Smooth muscle cell (in vitro differentiated cells): Measurements from ENCODE around the gene VPS26B. TPM values are rescaled to one million over a fixed set of nuclear protein-coding genes. Genes with fewer than 3 reads are reported as not detected.

ENCODE experiments used
- DNase-seq: peaks from one replicate; lab custom pipeline; 2025; ENCODE audit not compliant: unreplicated experiment; lab: John Stamatoyannopoulos, UW
- H2AFZ ChIP-seq: fragments of 200-600 bp; sonication (generic); 2 replicates; pipeline ENCODE4 v1.6.0; 2016; ENCODE audit warnings: antibody characterized with exemption, low read depth, mild to moderate bottlenecking
- H3F3A ChIP-seq: fragments of 200-600 bp; sonication (generic); 2 replicates; pipeline ENCODE4 v1.6.0; 2017; ENCODE audit warnings: antibody characterized with exemption, low read depth
- H3K27ac ChIP-seq: fragments of 200-600 bp; sonication (generic); 2 replicates; pipeline ENCODE4 v1.5.1; 2016; ENCODE audit warnings: low read depth, mild to moderate bottlenecking
- H3K27me3 ChIP-seq: fragments of 200-600 bp; sonication (generic); 2 replicates; pipeline ENCODE4 v1.6.1; 2016; ENCODE audit warnings: low read depth, mild to moderate bottlenecking
- H3K36me3 ChIP-seq: fragments of 200-600 bp; sonication (generic); 2 replicates; pipeline ENCODE4 v1.5.1; 2016; ENCODE audit warnings: low read depth
- H3K4me1 ChIP-seq: fragments of 200-600 bp; sonication (generic); 2 replicates; pipeline ENCODE4 v1.5.1; 2016; ENCODE audit warnings: low read depth
- H3K4me2 ChIP-seq: fragments of 200-600 bp; sonication (generic); 2 replicates; pipeline ENCODE4 v1.6.0; 2016; ENCODE audit warnings: mild to moderate bottlenecking
- H3K4me3 ChIP-seq: fragments of 200-600 bp; sonication (generic); 2 replicates; pipeline ENCODE4 v1.5.1; 2016; ENCODE audit warnings: mild to moderate bottlenecking
- H3K79me2 ChIP-seq: fragments of 200-600 bp; sonication (generic); 2 replicates; pipeline ENCODE4 v1.6.0; 2016; ENCODE audit warnings: low read depth, mild to moderate bottlenecking
- H3K9ac ChIP-seq: fragments of 200-600 bp; sonication (generic); 2 replicates; pipeline ENCODE4 v1.6.0; 2016; ENCODE audit warnings: low read depth
- H3K9me3 ChIP-seq: fragments of 200-600 bp; sonication (generic); replicated peaks from 2 replicates; pipeline ENCODE4 v1.5.1; 2016; ENCODE audit warnings: low read depth
- H4K20me1 ChIP-seq: fragments of 200-600 bp; sonication (generic); 2 replicates; pipeline ENCODE4 v1.6.0; 2016; ENCODE audit warnings: low read depth
- CTCF ChIP-seq: fragments of 200-600 bp; sonication (generic); IDR thresholded peaks from 2 replicates; pipeline ENCODE4 v1.5.1; 2017; ENCODE audit warnings: borderline replicate concordance, mild to moderate bottlenecking, antibody characterized with exemption; ENCODE audit not compliant: insufficient read depth, poor library complexity, severe bottlenecking
- WGBS: methylation state at CpG from one replicate; pipeline ENCODE4 v1.1.7; 2016; ENCODE audit warnings: low lambda C conversion rate; 5-methylcytosine and 5-hydroxymethylcytosine counted together
- polyA plus RNA-seq: library from polyadenylated mRNA; unstranded; fragments of >200 nt; fragmentation: Nextera tagmentation; extraction: Ambion mirVana; gene quantifications from 2 replicates; pipeline ENCODE4 v1.2.1, GENCODE V29; 2016
- total RNA-seq: library from RNA; depleted of rRNA; stranded (reverse); fragments of >200 nt; gene quantifications from 2 replicates; pipeline ENCODE4 v1.2.3, GENCODE V29; 2014

VPS26B gene
- total and polyA plus RNA-seq, 2 experiments from 2014 or later, result 30.7 to 48.4 TPM

DNA sequence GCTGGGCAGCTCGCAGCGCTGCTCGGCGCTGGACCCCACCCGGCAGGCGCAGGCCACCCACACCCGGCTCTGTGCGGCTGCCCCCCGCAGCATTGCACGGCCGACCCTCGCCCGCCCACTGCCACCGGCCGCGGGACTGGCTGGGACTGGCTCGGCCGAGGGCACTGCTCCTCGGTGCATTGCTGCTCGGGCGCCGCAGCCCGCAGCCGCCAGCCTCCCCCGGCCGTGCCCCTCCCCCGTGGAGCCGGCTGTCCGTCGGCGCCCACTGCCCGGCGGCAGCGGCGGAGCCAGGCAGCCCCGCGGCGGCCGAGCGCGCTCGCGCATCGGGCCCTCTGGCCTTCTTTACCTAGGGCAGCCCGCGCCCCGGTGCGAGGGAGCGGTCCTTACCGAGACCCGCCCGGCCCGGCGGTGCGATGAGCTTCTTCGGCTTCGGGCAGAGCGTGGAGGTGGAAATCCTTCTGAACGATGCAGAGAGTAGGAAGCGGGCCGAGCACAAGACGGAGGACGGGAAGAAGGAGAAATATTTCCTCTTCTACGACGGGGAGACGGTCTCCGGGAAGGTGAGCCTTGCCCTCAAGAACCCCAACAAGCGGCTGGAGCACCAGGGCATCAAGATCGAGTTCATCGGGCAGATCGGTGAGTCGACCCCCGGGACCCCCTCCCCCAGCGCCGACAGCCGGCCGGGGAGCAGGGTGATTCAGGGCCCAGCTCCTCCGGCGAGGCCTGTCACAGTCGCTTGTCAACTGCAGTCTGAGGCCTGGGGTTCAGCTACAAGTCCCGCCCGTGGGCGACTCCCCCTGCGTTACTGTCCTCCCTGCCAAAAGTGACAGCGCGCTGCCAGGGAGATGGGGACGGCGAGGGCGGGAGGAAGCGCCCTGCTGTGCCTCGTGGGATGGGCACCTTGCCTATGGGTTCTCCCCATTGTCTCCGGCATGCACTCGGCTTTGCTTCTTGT is 516 bp downstream of the VPS26B start:
- H3K79me2 ChIP-seq, result peaks cover 71% of the 10 kb centered on the region
- peaks cover 15% of the 10 kb centered on the region for H3K4me1 ChIP-seq
- H3K27me3 ChIP-seq, result no peaks in the 10 kb centered on the region
- H2AFZ ChIP-seq, result peak overlapping the region; percentile 100
- H3K4me3 ChIP-seq, result peak overlapping the region; percentile 83
- H3F3A ChIP-seq, result no peaks in the 10 kb centered on the region
- H3K9ac ChIP-seq, result peak overlapping the region; percentile 87
- WGBS, result 1% methylated on average over 64 of the region's 93 CpGs
- peaks cover 48% of the 10 kb centered on the region for H4K20me1 ChIP-seq
- H3K27ac ChIP-seq, result peak overlapping the region; percentile 67
- H3K9me3 ChIP-seq, result no peaks in the 10 kb centered on the region
- H3K4me2 ChIP-seq, result peak overlapping the region; percentile 94
- no peak for TF ChIP-seq CTCF
- DNase-seq, result peak; percentile 77
- H3K36me3 ChIP-seq, result no peaks in the 10 kb centered on the region

DNA sequence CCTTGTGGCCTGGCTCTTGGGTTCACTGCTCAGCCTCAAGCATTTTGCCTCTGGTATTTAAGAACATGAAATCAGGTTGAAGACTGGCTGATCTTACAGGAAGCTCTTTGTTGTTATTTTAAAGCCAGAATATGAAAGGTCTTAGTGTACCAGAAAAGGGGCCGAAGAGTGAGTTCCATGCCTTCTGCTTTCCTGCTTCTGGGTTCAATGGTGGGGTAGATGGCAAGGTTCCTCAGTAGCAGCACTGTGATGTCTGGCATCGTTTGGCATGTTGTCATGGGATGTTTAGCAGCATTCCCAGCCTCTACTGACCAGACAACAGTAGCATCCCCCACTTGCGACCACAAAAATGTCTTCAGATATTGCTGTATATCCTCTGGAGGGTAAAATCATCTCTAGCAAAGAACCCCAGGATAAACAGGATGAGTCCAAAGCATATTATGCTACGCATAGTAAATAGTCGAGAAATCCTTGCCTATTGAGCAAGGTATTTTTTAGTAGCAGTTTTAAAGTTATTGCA is 2.4 kb downstream of the VPS26B start:
- peak overlapping the region; percentile 37 for H3K9ac ChIP-seq
- H3K4me1 ChIP-seq, result peaks cover 15% of the 10 kb centered on the region
- no peaks in the 10 kb centered on the region for H3K36me3 ChIP-seq
- H4K20me1 ChIP-seq, result peaks cover 67% of the 10 kb centered on the region
- WGBS, result 60% methylated on average over 5 of the region's 5 CpGs
- no peak overlapping the region for H3K4me3 ChIP-seq
- peak overlapping the region; percentile 94 for H3K4me2 ChIP-seq
- H3K79me2 ChIP-seq, result peaks cover 69% of the 10 kb centered on the region
- TF ChIP-seq CTCF, result no peak
- peak overlapping the region; percentile 71 for H3K27ac ChIP-seq
- DNase-seq, result no peak
- H2AFZ ChIP-seq, result no peak overlapping the region
- no peaks in the 10 kb centered on the region for H3K27me3 ChIP-seq
- H3F3A ChIP-seq, result no peaks in the 10 kb centered on the region
- H3K9me3 ChIP-seq, result no peaks in the 10 kb centered on the region

DNA sequence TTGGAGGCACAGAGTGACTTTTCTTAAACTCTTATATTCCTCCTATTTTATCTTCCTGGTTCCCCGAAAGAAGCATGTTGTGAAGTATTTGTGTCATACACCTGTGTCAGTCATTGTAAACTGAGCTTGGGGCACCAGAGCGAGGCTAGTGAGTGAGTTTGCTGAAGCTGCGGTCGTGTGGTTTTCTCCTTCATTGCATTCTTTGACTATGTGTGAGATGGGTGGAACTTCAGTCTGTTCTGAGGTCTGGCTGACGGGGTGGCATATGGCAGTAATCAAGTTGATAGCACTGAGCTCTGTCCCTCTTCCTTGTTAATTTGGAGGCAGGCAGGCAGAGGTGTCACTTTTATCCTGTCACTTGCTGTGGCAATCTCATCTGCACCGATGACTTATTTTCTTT is 4.2 kb downstream of the VPS26B start:
- no peaks in the 10 kb centered on the region for H3K9me3 ChIP-seq
- no peaks in the 10 kb centered on the region for H3F3A ChIP-seq
- peaks cover 85% of the 10 kb centered on the region for H4K20me1 ChIP-seq
- H3K79me2 ChIP-seq, result peaks cover 60% of the 10 kb centered on the region
- no peak overlapping the region for H2AFZ ChIP-seq
- peaks cover 10% of the 10 kb centered on the region for H3K4me1 ChIP-seq
- 67% methylated on average over 6 of the region's 6 CpGs for WGBS
- H3K27ac ChIP-seq, result no peak overlapping the region
- TF ChIP-seq CTCF, result no peak
- DNase-seq, result no peak
- H3K27me3 ChIP-seq, result no peaks in the 10 kb centered on the region
- no peak overlapping the region for H3K4me2 ChIP-seq
- H3K36me3 ChIP-seq, result no peaks in the 10 kb centered on the region
- H3K4me3 ChIP-seq, result no peak overlapping the region
- H3K9ac ChIP-seq, result no peak overlapping the region
